HG03457 (cell line): ENCODE measurements around the gene SRP9.
"Not testable (repeated sequence)": the region's sequence is repeated elsewhere in the genome, so short reads cannot be mapped to it uniquely, and the experiment has no call there.

Experiments
- ATAC-seq: cut with Tn5 transposase; IDR thresholded peaks from one replicate; pipeline ENCODE4 v1.9.1; 2021; ENCODE audit warnings: moderate number of reproducible peaks; ENCODE audit not compliant: unreplicated experiment

Gene SRP9

GRCh38 chr1:225755671-225756319, 21.8 kb upstream of the SRP9 start:
- no peak for ATAC-seq

- no peak for ATAC-seq
Observed at GRCh38 chr1:225757927-225758656, 19.5 kb upstream of the SRP9 start.

GRCh38 chr1:225759972-225760371, 17.7 kb upstream of the SRP9 start:
- ATAC-seq: not testable (repeated sequence)

- no peak for ATAC-seq
Observed at GRCh38 chr1:225760531-225760930, 17.1 kb upstream of the SRP9 start.

GRCh38 chr1:225761395-225761794, 16.2 kb upstream of the SRP9 start:
- ATAC-seq: not testable (repeated sequence)

GRCh38 chr1:225762002-225762441, 15.6 kb upstream of the SRP9 start:
- no peak for ATAC-seq

GRCh38 chr1:225762444-225762843, 15.2 kb upstream of the SRP9 start:
- ATAC-seq: no peak

- no peak for ATAC-seq
Observed at GRCh38 chr1:225763716-225764548, 13.7 kb upstream of the SRP9 start.

GRCh38 chr1:225765982-225766674, 11.5 kb upstream of the SRP9 start:
- no peak for ATAC-seq

- no peak for ATAC-seq
Observed at GRCh38 chr1:225766967-225767633, 10.5 kb upstream of the SRP9 start.

- ATAC-seq: no peak
Observed at GRCh38 chr1:225767634-225768540, 9.7 kb upstream of the SRP9 start.

GRCh38 chr1:225768662-225769426, 8.8 kb upstream of the SRP9 start:
- ATAC-seq: no peak

GRCh38 chr1:225769687-225770086, 7.9 kb upstream of the SRP9 start:
- no peak for ATAC-seq

GRCh38 chr1:225770561-225771248, 6.9 kb upstream of the SRP9 start:
- no peak for ATAC-seq

GRCh38 chr1:225771661-225772322, 5.8 kb upstream of the SRP9 start:
- no peak for ATAC-seq

- no peak for ATAC-seq
Observed at GRCh38 chr1:225772323-225772768, 5.3 kb upstream of the SRP9 start.

- no peak for ATAC-seq
Observed at GRCh38 chr1:225772848-225773247, 4.8 kb upstream of the SRP9 start.
